ENCODE data around the gene PNMT.

DNA sequence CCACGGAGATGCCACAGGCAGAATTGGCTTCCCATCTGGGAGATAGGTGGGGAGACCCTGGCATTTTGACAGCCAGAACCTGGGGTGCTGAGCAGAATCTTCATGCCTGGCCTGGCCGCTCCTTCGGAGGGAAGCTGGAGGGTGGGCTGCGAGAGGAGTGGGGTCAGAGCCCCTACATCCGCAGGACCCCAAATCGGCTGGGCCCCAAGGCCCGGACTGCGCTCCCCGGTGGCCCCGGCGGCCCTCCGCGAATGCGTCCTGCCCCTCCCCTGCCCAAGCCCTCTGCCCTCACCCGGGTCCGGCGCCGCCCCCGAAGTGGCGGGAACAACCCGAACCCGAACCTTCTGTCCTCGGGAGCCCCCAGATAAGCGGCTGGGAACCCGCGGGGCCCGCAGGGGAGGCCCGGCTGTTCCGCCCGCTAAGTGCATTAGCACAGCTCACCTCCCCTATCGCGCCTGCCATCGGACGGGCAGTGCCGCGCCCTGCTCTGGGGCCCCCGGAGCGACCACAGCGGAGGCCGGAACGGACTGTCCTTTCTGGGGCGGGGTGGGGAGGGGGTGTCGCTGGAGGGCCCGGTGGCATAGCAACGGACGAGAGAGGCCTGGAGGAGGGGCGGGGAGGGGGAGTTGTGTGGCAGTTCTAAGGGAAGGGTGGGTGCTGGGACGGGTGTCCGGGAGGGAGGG, 850 bp upstream of the PNMT start:
- TF ChIP-seq, protein P1, sequence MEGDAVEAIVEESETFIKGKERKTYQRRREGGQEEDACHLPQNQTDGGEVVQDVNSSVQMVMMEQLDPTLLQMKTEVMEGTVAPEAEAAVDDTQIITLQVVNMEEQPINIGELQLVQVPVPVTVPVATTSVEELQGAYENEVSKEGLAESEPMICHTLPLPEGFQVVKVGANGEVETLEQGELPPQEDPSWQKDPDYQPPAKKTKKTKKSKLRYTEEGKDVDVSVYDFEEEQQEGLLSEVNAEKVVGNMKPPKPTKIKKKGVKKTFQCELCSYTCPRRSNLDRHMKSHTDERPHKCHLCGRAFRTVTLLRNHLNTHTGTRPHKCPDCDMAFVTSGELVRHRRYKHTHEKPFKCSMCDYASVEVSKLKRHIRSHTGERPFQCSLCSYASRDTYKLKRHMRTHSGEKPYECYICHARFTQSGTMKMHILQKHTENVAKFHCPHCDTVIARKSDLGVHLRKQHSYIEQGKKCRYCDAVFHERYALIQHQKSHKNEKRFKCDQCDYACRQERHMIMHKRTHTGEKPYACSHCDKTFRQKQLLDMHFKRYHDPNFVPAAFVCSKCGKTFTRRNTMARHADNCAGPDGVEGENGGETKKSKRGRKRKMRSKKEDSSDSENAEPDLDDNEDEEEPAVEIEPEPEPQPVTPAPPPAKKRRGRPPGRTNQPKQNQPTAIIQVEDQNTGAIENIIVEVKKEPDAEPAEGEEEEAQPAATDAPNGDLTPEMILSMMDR (IDR thresholded peaks at IDR 0.05; ENCODE audit: extremely low read depth in 1 of 2, insufficient read depth in 1 of 2, low read depth in 1 of 2, low read length in 2 of 2): no peak
- TF ChIP-seq, protein P2, sequence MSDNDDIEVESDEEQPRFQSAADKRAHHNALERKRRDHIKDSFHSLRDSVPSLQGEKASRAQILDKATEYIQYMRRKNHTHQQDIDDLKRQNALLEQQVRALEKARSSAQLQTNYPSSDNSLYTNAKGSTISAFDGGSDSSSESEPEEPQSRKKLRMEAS (IDR thresholded peaks at IDR 0.05; ENCODE audit: insufficient read depth, insufficient read length): no peak
- TF ChIP-seq POLR2A (IDR thresholded peaks at IDR 0.05; ENCODE audit: low read depth, low read length) (no peak), EZH2 (IDR thresholded peaks at IDR 0.05; ENCODE audit: borderline replicate concordance, low read depth, low read length, severe bottlenecking) (peak; percentile 79), POLR2AphosphoS5 (IDR thresholded peaks at IDR 0.05; ENCODE audit: insufficient read depth, low read depth, low read length) (no peak)

Data from endothelial cell of umbilical vein (primary cell).